Measurements from ENCODE around the gene GTF3C4. TPM values are rescaled to one million over a fixed set of nuclear protein-coding genes. Genes with fewer than 3 reads are reported as not detected.

The GTF3C4 gene
- total and polyA plus RNA-seq, 12 donors, result 1.9 to 18.5 (median 11.6) TPM

DNA sequence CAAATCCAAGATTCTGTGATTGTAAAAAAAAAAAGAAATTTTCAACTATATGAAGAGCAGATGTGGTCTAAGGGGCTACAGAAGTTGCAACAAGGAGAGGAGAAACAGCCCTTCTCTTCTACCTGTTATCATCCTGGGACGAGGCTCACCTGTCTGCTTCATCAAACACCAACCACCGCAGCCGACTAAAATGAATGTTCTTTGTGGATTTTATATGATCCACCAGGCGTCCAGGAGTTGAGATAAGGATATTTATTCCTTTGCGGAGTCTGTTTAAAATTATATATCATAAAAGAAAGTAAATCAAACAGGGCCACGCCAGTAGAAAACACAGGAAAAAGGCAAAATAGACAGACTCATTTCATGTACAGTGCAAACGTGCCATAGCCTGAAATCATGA, 22.0 kb upstream of the GTF3C4 start:
- WGBS, 4 donors, result 89 to 92% (median 91%) methylated on average over 7 of the region's 7 CpGs
- intact Hi-C loops (cut with DNase I), result no loop called here

DNA sequence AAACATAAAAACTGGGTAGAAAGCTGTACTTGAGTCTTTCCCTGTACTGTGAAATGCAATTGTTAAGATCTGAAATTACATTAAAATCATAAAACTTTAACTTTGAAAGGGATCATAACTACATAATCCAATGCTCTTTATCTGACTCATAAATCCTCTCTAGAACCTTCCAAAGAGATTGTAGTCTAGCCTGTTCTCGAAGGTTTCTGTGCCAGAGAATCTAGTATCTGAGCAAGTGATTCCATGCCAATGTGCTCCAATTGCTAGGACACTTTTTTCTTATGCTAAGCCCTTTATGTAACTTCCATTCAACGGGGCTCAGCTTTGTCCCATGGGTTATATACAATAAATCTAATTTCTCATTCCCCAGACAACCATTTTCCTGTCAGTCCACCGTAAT, 21.6 kb upstream of the GTF3C4 start:
- no peak overlapping the region for H3K4me3 ChIP-seq
- 77 to 90% (median 86%) methylated on average over 3 of the region's 3 CpGs for WGBS, 4 donors
- intact Hi-C loops (cut with DNase I), result no loop called here

More for the DNA sequence above, 22.0 kb upstream of the GTF3C4 start:
- no peak for TF ChIP-seq POLR2A (IDR thresholded peaks at IDR 0.05)
- TF ChIP-seq, protein P1, sequence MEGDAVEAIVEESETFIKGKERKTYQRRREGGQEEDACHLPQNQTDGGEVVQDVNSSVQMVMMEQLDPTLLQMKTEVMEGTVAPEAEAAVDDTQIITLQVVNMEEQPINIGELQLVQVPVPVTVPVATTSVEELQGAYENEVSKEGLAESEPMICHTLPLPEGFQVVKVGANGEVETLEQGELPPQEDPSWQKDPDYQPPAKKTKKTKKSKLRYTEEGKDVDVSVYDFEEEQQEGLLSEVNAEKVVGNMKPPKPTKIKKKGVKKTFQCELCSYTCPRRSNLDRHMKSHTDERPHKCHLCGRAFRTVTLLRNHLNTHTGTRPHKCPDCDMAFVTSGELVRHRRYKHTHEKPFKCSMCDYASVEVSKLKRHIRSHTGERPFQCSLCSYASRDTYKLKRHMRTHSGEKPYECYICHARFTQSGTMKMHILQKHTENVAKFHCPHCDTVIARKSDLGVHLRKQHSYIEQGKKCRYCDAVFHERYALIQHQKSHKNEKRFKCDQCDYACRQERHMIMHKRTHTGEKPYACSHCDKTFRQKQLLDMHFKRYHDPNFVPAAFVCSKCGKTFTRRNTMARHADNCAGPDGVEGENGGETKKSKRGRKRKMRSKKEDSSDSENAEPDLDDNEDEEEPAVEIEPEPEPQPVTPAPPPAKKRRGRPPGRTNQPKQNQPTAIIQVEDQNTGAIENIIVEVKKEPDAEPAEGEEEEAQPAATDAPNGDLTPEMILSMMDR (IDR thresholded peaks at IDR 0.05), result no peak
- Histone ChIP-seq H3K27ac (no peak overlapping the region), H3K4me1 (replicated peaks in 1 of 2) (no peaks in the 10 kb centered on the region), H3K27me3 (no peaks in the 10 kb centered on the region), H3K9me3 (replicated peaks in 1 of 3) (no peaks in the 10 kb centered on the region), H3K36me3 (replicated peaks in 1 of 2) (peaks cover 0 to 70% of the 10 kb centered on the region in 2 donors), H3K4me3 (no peak overlapping the region)
- DNase-seq, result no peak

DNA sequence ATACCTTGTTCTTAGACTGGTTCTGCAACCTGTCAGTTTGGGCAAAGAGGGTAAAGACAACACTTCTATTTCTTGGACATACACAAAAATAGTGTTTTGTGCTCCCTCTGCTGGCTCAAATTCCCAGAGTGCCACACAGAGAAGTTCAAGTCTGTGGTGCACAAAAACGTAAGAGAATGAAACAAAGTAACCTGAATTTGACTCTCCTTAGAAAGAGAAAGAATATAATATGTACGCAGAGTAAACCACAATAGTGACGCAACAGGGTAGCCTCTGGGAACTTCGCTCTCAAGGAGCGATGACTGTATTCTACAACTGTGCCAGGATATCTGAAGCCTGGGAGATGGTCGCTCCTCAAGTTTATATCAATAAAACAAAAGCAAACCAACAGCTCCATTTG, 19.0 kb upstream of the GTF3C4 start:
- TF ChIP-seq POLR2A (IDR thresholded peaks at IDR 0.05), result no peak
- TF ChIP-seq, protein P1 (IDR thresholded peaks at IDR 0.05), result peak in 1 of 6 experiments; percentile 26
- Histone ChIP-seq H3K4me3 (no peak overlapping the region), H3K9me3 (replicated peaks in 1 of 3) (no peaks in the 10 kb centered on the region), H3K4me1 (replicated peaks in 1 of 2) (no peaks in the 10 kb centered on the region), H3K27me3 (no peaks in the 10 kb centered on the region), H3K27ac (no peak overlapping the region), H3K36me3 (replicated peaks in 1 of 2) (peaks cover 0 to 43% of the 10 kb centered on the region in 2 donors)
- WGBS, 4 donors, result 63 to 90% (median 79%) methylated on average over 6 of the region's 6 CpGs
- intact Hi-C loops (cut with DNase I), result no loop called here
- peak in 1 of 7 donors; percentile 11 for DNase-seq

More for the DNA sequence above, 21.6 kb upstream of the GTF3C4 start:
- no peak for DNase-seq
- peaks cover 0 to 66% of the 10 kb centered on the region in 2 donors for H3K36me3 ChIP-seq (replicated peaks in 1 of 2)
- H3K27me3 ChIP-seq, result no peaks in the 10 kb centered on the region
- no peaks in the 10 kb centered on the region for H3K4me1 ChIP-seq (replicated peaks in 1 of 2)
- no peaks in the 10 kb centered on the region for H3K9me3 ChIP-seq (replicated peaks in 1 of 3)
- no peak overlapping the region for H3K27ac ChIP-seq
- TF ChIP-seq POLR2A (IDR thresholded peaks at IDR 0.05), result no peak
- TF ChIP-seq, protein P1 (IDR thresholded peaks at IDR 0.05), result no peak

DNA sequence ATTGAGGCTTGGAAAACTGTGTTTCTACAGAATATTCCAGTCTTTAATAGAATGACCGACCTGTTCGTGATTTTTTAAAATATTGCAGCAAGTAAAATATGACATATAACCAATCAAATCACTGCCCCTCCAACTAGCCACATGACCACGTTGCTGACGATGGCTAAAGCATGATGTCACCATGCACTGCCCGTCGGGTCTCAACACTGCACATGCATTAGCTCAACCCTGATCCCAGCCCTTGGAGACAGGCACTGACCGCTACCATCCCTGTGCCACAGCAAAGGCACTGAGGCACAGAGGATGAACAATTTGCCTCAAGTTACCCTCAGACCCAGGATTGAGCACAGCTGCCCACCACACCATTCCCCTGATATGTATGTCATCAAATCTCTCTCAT, 14.0 kb upstream of the GTF3C4 start:
- Histone ChIP-seq H3K4me3 (no peak overlapping the region), H3K4me1 (replicated peaks in 1 of 2) (no peaks in the 10 kb centered on the region), H3K9me3 (replicated peaks in 1 of 3) (no peaks in the 10 kb centered on the region), H3K27ac (no peak overlapping the region), H3K27me3 (no peaks in the 10 kb centered on the region), H3K36me3 (replicated peaks in 1 of 2) (peaks cover 0 to 42% of the 10 kb centered on the region in 2 donors)
- intact Hi-C loops (cut with DNase I), result no loop called here
- DNase-seq, result no peak
- 86 to 90% (median 88%) methylated on average over 7 of the region's 7 CpGs for whole genome bisulfite sequencing, 4 donors
- TF ChIP-seq, protein P1 (IDR thresholded peaks at IDR 0.05), result no peak
- no peak for TF ChIP-seq POLR2A (IDR thresholded peaks at IDR 0.05)

Measured in adrenal gland (tissue), 12 donors.